NCI-H1105 treated with DMSO at 0.1 percent for 48 hours (cell line): ENCODE measurements around the gene PBX4.
"Not testable (repeated sequence)": the region's sequence is repeated elsewhere in the genome, so short reads cannot be mapped to it uniquely, and the experiment has no call there.

Source experiments
- DNase-seq: peaks from one replicate; lab custom pipeline; 2025; lab: John Stamatoyannopoulos, UW

Gene PBX4

DNA sequence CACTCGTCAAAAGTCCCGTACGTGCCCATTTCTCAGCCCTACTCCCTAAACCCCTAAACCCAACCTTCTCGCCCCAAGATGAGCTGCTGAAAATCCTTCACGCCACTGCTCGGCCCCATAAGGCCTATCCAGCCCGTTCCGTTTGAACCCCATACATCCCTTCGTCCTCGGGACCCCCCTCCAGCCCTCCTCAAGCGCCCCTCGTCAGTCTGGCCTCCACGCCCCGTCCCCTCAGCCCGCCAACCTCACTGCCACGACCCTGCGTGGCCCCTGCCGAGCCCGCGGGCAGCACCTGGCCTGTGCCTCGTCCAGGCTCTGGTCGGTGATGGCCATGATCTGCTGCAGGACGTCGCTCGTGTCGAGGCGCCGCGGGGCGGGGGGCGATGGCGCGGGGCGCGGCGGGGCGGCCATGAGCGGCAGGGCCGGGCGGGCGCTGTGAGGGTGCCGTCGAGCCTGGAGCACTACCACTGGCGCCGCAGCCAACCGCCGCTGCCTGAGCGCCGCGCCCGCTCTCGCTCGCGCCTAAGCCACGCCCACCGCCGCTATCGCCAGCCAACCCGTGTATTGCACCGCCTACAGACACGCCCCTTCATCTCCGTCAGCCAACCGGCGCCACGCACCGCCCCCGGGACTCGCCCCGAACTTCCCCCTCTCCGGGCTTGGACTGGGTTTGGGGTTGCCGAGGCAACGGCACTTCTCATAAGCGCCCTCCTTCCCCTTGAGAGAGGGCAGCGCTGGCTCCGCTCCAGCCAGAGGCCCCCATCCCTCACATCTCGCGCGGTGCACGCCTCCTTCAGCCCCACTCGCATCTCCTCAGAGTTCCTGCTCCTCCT is at the start of gene PBX4:
Gene PBX4, minus strand, starts transcription at position 469 of the 833 bp plus-strand sequence. Its CDS starts 58 bp downstream, at position 411.
- peak; percentile 98 for DNase-seq

- not testable (repeated sequence) for DNase-seq
Measured at GRCh38 chr19:19665420-19665948, 47.0 kb upstream of the PBX4 start.

GRCh38 chr19:19663256-19664120 is 45.0 kb upstream of the PBX4 start, which contains the start of gene ATP13A1:
Gene ATP13A1, minus strand, starts transcription at chr19:19663676. Its CDS starts 10 bp downstream, at chr19:19663666.
- peak; percentile 99 for DNase-seq

- no peak for DNase-seq
Measured at GRCh38 chr19:19662871-19663255, 44.4 kb upstream of the PBX4 start.

GRCh38 chr19:19662344-19662743 is 43.9 kb upstream of the PBX4 start:
- no peak for DNase-seq

DNA sequence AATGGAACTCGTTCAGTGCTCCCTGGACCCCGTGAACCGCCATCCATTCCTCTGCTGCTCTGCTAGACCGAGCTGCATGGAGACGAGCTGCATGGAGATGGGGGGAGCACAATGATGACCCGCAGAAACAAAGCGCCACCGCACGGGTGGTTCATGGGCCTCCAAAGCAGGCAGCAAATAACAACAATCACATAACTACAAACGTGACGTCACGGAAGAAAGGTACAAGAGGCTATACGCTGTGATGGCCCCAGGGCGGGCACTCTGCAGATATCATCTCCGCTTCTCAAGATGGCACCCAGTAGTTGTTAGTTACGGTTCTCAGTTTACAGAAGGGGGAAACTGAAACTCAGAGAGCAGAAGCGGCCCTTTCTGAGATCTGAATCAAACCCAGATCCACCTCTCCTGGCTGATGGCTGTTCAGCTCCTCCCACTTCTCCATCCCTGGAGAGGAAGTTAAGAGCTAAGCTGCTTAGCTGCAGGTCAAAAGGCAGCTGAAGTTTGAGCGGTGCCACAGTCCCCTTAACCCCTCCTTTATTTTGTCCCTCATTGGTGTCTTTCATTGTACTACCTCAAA is 43.3 kb upstream of the PBX4 start:
- DNase-seq, result no peak

DNA sequence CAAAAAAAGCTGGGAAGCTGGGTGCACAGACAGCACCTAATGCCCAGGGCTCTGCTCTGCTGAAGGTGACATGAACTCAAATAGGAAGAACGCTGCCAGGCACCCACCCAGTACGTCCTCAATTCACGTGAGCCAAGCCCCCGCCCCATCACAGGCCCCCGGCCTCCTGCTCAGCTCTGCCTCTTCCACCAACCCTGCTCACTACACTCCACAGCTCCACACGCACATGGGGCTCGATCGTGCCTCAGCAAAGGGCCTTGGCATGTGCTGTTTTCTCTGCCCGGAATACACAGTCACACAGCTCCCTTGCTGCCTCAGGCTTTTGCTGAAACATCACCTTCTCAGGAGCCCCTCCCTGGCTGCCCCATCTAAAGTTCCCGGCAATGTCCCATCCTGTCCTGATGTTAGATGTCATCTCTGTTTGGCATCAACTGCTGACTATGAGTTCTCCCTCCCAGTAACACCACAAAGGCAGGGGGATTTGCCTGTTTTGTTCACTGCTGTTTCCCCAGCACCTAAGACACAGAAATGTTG is 42.7 kb upstream of the PBX4 start:
- DNase-seq, result no peak

DNA sequence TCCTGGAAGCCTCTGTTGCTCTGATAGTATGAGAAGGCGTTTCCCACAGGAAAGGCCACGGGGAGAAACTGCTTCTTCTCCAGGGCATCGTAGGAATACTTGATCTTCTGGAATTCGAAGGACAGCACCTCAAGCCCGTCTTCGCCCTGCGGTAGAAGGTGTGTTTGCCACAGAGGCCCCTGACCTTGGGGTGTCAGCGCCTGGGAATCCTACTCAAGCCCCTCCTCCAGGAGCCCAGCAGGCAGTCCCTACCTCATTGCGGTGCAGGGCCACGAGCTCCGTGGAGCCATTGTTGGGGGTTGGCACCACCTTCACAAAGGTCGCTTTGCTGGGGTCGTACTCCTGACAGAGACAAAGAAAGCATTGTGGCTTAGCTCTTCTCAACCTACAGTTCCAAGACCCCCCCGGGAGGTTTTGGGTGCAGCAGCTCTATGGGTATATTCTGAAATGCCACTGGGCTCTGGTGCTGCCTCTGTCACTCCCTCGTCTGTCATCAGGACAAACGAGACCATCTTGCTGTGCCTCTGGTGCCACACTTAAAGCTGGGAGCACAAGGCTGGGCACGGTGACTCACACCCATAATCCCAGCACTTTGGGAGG is 41.3 kb upstream of the PBX4 start:
- DNase-seq, result no peak

DNA sequence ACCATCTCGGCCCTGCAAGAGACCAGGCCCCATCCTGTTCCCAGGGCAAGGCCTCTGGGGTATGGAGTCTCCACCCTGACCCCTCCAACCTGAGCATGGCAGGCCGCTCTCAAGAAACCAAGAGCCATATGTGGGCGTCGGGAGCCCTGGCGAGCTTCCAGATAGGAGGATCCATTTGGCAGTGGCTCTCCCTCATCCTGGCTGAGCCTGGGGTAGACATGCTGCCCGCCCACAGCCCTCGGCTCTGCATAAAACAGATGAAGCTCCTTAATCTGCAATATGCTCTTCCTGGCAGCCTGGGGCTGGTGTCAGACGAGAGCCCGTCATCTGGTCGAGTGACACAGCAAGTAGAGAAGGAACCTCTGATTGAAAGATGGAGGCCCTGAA is 38.9 kb upstream of the PBX4 start:
- no peak for DNase-seq

DNA sequence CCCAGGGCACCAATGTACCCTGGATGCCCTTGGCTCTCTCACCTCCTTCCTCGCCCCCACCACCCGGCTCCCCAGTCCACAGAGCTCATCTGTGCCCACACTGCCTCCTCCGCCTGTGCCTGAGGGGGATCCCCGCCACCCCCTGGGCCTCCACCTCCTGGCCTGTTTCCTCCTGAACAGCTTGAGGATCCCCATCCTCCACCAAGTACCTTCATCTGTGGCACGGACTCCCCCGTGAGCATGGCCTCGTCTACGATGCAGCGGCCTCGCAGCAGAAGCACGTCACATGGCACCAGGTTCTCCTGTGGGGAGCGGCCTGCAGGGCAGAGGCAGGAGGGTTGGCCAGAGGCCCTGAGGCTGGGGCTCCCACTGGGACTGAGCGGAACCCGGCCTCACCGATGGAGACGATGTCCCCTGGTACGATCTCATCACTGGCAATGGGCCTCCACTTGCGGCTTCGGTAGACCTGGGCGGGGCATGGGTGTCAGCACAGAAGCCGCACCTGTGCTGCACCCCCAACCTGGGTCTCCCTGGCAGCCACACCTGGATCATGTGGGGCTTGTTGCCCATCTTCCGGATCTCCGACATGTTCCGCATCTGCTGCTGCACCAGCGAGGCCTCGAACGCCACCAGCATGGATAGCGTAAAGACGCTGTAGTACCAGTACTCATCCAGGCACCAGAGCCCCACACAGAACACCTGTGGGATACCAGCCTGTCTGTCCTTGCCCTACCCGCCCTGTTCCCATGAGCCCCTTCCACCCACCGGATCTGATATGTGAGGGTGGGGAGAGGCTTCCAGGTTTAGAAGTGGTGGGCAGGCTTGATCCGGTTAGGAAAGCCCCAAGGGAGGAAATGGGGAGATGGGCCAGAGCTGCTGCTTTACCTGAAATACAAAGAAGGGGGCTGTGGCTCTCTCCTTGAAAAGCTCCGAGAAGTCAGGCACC is 38.2 kb upstream of the PBX4 start:
- DNase-seq, result no peak

DNA sequence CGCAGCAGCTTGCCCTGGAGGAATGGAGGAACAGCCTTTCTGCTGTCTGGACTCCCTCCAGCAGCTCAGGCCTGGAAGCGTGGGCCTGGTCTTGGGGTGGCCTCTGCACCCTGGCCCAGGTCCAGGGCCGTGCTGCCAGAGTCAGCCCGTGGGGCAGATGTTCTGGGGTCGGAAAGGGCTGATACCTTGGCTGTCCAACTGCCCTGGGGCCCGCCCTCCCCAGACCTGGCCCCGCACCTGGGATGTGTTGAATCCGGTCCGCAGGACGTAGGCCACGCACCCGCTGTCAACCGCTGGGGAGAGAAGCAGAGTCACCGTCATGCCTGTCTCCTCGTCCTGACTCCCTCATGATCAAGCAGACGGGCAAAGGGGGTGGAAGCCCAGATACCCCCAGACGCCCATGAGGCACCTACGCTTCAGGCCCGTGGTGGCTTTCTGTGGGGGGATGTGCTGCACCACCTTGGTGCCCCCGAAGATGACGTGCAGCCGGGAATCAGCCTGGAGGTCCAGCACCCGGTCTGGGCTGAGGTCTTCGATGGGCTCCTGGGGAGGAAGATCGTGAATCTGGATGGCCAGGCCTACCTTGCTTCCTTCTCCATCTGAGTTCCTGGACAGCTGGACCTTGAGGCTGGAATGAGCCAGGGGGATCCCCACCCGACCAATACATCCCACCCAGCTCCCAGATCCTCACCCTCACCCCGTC is 37.3 kb upstream of the PBX4 start:
- DNase-seq, result no peak

- DNase-seq, result no peak
Measured at GRCh38 chr19:19655051-19655594, 36.6 kb upstream of the PBX4 start.

- no peak for DNase-seq
Measured at GRCh38 chr19:19654441-19654840, 36.0 kb upstream of the PBX4 start.

- no peak for DNase-seq
Measured at GRCh38 chr19:19653597-19654147, 35.2 kb upstream of the PBX4 start.

DNA sequence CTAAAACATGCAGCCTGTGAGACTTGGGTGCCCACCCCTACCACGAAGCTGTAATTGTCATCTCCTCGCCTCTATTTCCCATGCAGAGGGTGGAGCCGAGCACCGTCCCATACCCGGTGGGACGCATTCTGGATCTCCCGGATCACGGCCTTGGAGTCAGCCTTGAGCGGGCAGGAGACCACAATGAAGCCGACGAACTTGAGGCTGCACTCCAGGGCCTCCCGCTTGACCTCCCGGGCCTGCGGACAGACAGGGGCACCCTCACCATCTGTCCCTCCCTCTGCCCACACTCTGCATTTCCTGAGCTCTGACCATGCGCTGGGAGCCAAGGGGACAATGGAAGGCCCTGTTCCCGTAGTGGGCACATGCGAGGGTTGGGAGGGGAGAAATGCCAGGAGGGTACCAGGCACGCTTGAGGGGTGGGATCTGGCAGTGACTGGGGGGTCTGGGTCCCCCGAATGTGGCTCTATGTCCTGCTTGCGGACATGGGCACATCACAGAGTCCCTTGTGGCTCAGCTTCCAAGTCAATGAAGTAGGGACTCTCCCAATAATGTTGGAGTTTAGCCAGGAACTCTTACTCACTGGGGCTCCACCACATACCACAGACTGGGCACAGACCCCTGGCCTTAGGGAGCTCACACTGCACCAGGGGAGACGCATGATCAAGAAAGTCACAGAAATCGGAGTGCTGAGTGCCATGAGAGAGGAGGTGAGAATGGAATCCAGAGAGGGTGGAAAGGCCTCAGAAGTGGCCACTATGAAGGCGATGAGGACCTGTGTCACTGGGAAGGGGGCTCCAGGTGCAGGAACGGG is 34.2 kb upstream of the PBX4 start:
- DNase-seq, result no peak

DNA sequence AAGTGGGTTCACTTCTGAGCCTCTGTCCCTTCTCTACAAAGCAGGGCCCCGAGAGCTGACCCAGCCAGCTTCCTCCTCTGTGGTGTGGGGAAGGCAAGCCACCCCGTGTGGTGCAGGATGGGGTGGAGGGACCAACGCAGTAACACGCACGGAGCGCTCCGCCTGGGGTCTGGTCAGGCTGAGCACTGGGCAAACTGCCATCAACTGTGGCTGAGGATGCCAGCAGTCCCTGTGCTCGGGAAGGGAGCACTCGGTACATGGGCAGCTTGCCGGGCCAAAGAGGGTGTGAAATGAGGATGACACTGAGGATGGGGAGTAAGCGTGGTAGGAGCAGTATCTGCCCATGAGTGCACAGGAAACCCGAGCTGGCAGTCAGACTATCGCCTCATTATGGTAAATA is 32.6 kb upstream of the PBX4 start:
- no peak for DNase-seq

GRCh38 chr19:19650331-19650730 is 31.8 kb upstream of the PBX4 start:
- no peak for DNase-seq

- DNase-seq, result no peak
Measured at GRCh38 chr19:19649580-19649995, 31.1 kb upstream of the PBX4 start.
